ENCODE results near the gene RPL22L1.
"Not testable (repeated sequence)": the region's sequence is repeated elsewhere in the genome, so short reads cannot be mapped to it uniquely, and the experiment has no call there.

The RPL22L1 gene

DNA sequence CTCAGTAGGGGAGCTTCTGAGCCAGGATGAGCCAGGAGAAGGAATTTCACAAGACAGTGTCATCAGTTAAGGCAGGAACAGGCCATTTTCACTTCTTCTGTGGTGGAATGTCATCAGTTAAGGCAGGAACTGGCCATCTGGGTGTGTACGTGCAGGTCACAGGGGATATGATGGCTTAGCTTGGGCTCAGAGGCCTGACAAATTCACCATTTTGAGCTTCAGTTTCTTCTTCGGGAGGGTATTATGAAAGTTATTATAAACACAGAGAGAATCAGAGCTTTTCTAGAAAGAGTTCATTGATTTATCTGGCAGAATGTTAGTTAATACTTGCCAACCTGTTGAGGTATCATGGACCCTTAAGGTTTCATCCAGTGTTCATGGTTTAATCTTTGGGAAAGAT lies 46.4 kb downstream of the RPL22L1 start:
- H3K9me3 Mint-ChIP-seq; H3K4me3 Mint-ChIP-seq; H3K4me1 Mint-ChIP-seq (ENCODE audit: low read depth); H3K27ac Mint-ChIP-seq; H3K36me3 Mint-ChIP-seq (ENCODE audit: low read depth): not testable (repeated sequence)
- H3K27me3 Mint-ChIP-seq: peaks cover 21% of the 10 kb centered on the region

DNA sequence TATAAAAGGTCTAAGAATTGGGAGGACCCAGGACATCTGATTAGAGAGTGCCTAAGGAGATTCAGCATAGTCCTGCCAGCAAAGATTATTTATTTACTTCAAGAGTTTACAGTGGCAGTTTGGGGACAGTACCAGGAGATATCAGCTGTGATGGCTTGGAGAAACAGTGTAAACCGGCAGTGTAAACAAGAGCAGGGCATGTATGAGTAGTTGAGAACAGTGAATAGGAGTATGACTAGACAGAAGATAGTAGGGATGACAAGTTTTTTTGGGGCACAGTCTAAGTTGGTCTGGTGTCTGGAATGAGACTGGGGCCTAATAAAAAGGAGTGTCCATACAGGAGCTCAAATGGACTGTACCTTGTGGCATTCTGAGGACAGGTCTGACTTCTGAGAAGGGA lies 51.7 kb downstream of the RPL22L1 start:
- H3K9me3 Mint-ChIP-seq; H3K27ac Mint-ChIP-seq; H3K4me3 Mint-ChIP-seq; H3K27me3 Mint-ChIP-seq; H3K36me3 Mint-ChIP-seq (ENCODE audit: low read depth); H3K4me1 Mint-ChIP-seq (ENCODE audit: low read depth): not testable (repeated sequence)

- not testable (repeated sequence) for H3K4me3 Mint-ChIP-seq; H3K27ac Mint-ChIP-seq; H3K4me1 Mint-ChIP-seq (ENCODE audit: low read depth); H3K9me3 Mint-ChIP-seq; H3K27me3 Mint-ChIP-seq; H3K36me3 Mint-ChIP-seq (ENCODE audit: low read depth)
Observed at GRCh38 chr3:170817471-170817870, 52.5 kb downstream of the RPL22L1 start.

DNA sequence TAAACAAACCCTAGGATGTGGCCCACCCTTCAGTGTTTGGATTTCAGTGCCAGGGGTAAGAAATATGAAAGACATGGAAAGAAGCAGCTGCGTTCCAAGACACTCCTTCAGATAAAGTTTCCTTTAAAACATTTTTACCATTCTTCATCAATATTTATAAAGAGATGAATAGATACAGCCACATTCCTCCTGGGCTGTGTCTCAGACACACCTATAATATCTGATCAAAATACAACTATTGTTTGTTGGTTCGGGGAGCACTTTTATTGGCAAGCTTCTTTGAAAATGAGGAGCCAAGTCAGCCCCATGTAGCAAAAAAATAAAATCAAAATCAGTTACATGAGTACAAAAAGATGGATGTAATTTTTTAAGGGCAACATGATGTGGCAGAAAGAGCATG lies 53.2 kb downstream of the RPL22L1 start:
- peaks cover 9% of the 10 kb centered on the region for H3K27me3 Mint-ChIP-seq
- no peaks in the 10 kb centered on the region for H3K36me3 Mint-ChIP-seq (ENCODE audit: low read depth)
- H3K9me3 Mint-ChIP-seq: no peaks in the 10 kb centered on the region
- H3K27ac Mint-ChIP-seq: no peak overlapping the region
- no peak overlapping the region for H3K4me3 Mint-ChIP-seq
- H3K4me1 Mint-ChIP-seq (ENCODE audit: low read depth): no peaks in the 10 kb centered on the region

- Mint-ChIP-seq H3K9me3 (no peaks in the 10 kb centered on the region), H3K4me1 (ENCODE audit: low read depth) (no peaks in the 10 kb centered on the region), H3K36me3 (ENCODE audit: low read depth) (no peaks in the 10 kb centered on the region), H3K4me3 (no peak overlapping the region), H3K27ac (no peak overlapping the region), H3K27me3 (peaks cover 9% of the 10 kb centered on the region)
Observed at GRCh38 chr3:170816341-170816740, 53.7 kb downstream of the RPL22L1 start.

GRCh38 chr3:170815936-170816335 lies 54.1 kb downstream of the RPL22L1 start:
- H3K36me3 Mint-ChIP-seq (ENCODE audit: low read depth): no peaks in the 10 kb centered on the region
- no peak overlapping the region for H3K27ac Mint-ChIP-seq
- H3K4me3 Mint-ChIP-seq: no peak overlapping the region
- no peaks in the 10 kb centered on the region for H3K4me1 Mint-ChIP-seq (ENCODE audit: low read depth)
- H3K9me3 Mint-ChIP-seq: no peaks in the 10 kb centered on the region
- H3K27me3 Mint-ChIP-seq: peaks cover 9% of the 10 kb centered on the region

DNA sequence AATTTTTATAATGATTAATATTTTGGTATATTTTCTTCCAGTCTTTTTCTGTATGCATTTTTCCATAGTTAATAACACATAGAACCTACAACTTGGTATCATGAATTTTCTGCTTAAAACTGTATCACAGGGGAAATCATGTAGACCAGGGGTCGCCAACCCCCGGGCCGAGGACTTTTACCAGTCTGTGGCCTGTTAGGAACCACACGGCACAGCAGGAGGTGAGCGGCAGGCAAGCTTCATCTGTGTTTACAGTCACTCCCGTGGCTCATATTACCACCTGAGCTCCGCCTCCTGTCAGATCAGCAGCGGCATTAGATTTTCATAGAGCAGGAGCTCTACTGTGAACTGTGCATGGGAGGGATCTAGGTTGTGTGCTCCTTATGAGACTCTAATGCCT lies 54.7 kb downstream of the RPL22L1 start:
- Mint-ChIP-seq H3K27me3 (peaks cover 5% of the 10 kb centered on the region), H3K4me3 (no peak overlapping the region), H3K4me1 (ENCODE audit: low read depth) (no peaks in the 10 kb centered on the region), H3K9me3 (no peaks in the 10 kb centered on the region), H3K36me3 (ENCODE audit: low read depth) (no peaks in the 10 kb centered on the region), H3K27ac (no peak overlapping the region)
